Measurements from ENCODE around the gene CYP2D6.
"Not testable (repeated sequence)": the region's sequence is repeated elsewhere in the genome, so short reads cannot be mapped to it uniquely, and the experiment has no call there.

Gene CYP2D6

GRCh38 chr22:42130639-42131431 is at the start of gene CYP2D6:
Gene CYP2D6, minus strand, starts transcription at chr22:42130810. Its CDS starts 19 bp downstream, at chr22:42130791.
- not testable (repeated sequence) for DNase-seq

- DNase-seq: no peak
These were observed 49.0 kb upstream of the CYP2D6 start for GRCh38 chr22:42179616-42180015.

GRCh38 chr22:42178910-42179519 is 48.4 kb upstream of the CYP2D6 start:
- DNase-seq: no peak

- DNase-seq: no peak
These were observed 47.3 kb upstream of the CYP2D6 start for GRCh38 chr22:42177891-42178336.

GRCh38 chr22:42176255-42176915 is 45.8 kb upstream of the CYP2D6 start:
- no peak for DNase-seq

GRCh38 chr22:42174062-42174461 is 43.5 kb upstream of the CYP2D6 start:
- no peak for DNase-seq

GRCh38 chr22:42173183-42173926 is 42.7 kb upstream of the CYP2D6 start:
- DNase-seq: no peak

GRCh38 chr22:42172773-42173172 is 42.2 kb upstream of the CYP2D6 start:
- no peak for DNase-seq

GRCh38 chr22:42171946-42172719 is 41.5 kb upstream of the CYP2D6 start:
- DNase-seq: no peak

GRCh38 chr22:42171417-42171816 is 40.8 kb upstream of the CYP2D6 start:
- no peak for DNase-seq

- no peak for DNase-seq
These were observed 40.3 kb upstream of the CYP2D6 start for GRCh38 chr22:42170946-42171345.

GRCh38 chr22:42169055-42169469 is 38.5 kb upstream of the CYP2D6 start:
- peak; percentile 39 to 74 (median 62) for DNase-seq

- no peak for DNase-seq
These were observed 37.9 kb upstream of the CYP2D6 start for GRCh38 chr22:42168476-42168875.

GRCh38 chr22:42167066-42167465 is 36.5 kb upstream of the CYP2D6 start:
- DNase-seq: no peak

- no peak for DNase-seq
These were observed 34.3 kb upstream of the CYP2D6 start for GRCh38 chr22:42164901-42165300.

- no peak for DNase-seq
These were observed 32.9 kb upstream of the CYP2D6 start for GRCh38 chr22:42163515-42163914.

- no peak for DNase-seq
These were observed 32.3 kb upstream of the CYP2D6 start for GRCh38 chr22:42162728-42163489.

- DNase-seq: no peak
These were observed 30.5 kb upstream of the CYP2D6 start for GRCh38 chr22:42160830-42161696.

GRCh38 chr22:42160251-42160650 is 29.6 kb upstream of the CYP2D6 start:
- DNase-seq: no peak

- DNase-seq: no peak
These were observed 28.0 kb upstream of the CYP2D6 start for GRCh38 chr22:42158456-42159132.
